GM19043 (cell line): ENCODE results near the gene VAMP7.
"Not testable (repeated sequence)": the region's sequence is repeated elsewhere in the genome, so short reads cannot be mapped to it uniquely, and the experiment has no call there.

Source experiments
- ATAC-seq: cut with Tn5 transposase; IDR thresholded peaks from one replicate; pipeline ENCODE4 v1.9.1; 2021; ENCODE audit warnings: low read depth; ENCODE audit not compliant: unreplicated experiment

The VAMP7 gene

DNA sequence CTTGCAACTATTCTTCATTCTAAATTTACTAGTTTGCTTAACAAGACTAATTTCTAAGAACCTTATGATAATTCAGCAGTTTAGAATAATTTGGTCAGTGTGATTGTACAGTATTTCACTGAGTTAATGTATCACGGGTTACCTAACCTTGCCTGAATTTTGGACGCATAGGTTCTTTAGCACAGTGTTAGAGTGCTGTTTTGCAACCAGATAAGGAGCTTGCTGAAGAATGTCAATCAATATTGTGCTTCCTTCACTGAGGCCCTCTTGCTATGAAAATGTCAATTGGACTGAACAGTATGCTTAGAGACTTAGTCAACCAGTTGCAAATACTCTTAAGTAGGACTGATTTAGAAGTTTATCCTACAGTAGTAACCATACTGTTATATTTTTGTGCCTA is 19.6 kb downstream of the VAMP7 start:
- ATAC-seq, result no peak

DNA sequence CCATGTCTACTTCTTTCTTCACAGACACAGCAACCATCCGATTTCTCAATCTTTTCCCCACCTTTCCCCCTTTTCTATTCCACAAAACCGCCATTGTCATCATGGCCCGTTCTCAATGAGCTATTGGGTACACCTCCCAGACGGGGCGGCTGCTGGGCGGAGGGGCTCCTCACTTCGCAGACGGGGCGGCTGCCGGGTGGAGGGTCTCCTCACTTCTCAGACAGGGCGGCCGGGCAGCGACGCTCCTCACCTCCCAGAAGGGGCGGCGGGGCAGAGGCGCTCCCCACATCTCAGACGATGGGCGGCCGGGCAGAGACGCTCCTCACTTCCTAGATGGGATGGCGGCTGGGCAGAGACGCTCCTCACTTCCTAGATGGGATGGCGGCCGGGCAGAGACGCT is 26.5 kb downstream of the VAMP7 start:
- not testable (repeated sequence) for ATAC-seq

DNA sequence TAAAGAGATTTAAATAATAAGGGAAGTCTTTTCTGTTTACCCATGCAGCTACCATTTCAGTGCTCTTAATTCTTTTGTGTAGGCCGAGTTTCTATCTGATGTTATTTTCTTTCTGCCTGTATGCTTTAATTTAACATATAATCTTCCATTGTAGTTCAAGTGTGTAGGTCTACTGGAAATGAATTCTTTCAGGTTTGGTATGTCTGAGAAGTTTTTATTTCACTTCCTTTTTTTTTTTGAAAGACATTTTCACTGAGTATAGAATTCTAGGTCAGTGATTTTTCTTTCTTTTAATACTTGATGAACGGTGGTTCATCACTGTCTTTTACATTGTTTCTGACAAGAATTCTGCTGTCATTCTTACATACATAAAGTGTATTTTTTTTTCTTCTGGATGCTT is 42.1 kb downstream of the VAMP7 start:
- no peak for ATAC-seq

DNA sequence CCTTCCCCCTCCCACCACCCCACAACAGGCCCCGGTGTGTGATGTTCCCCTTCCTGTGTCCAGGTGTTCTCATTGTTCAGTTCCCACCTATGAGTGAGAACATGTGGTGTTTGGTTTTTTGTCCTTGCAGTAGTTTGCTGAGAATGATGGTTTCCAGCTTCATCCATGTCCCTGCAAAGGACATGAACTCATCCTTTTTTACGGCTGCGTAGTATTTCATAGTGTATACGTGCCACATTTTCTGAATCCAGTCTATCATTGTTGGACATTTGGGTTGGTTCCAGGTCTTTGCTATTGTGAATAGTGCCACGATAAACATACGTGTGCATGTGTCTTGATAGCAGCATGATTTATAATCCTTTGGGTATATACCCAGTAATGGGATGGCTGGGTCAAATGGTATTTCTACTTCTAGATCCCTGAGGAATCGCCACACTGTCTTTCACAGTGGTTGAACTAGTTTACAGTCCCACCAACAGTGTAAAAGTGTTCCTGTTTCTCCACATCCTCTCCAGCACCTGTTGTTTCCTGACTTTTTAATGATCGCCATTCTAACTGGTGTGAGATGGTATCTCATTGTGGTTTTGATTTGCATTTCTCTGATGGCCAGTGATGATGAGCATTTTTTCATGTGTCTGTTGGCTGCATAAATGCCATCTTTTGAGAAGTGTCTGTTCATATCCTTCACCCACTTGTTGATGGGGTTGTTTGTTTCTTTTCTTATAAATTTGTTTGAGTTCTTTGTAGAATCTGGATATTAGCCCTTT is 49.9 kb downstream of the VAMP7 start:
- not testable (repeated sequence) for ATAC-seq

DNA sequence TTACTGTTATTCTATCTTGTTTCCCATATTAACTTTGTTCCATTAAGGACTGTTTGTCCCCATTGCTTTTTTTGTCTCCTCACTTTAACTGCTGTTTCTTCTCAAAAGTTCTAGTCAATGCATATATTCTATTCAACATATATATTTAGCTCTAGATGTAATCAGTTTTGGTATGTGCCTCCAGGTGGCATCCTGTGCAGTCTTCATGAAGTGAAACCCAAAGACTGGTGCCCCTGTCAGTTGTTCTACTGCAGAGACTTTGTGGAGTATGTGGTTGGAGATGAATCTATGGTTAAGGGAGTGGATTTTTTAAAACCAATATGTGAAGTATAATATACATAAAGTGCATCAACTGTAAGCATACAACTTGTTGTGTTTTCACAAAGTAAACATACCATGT is 57.0 kb downstream of the VAMP7 start:
- no peak for ATAC-seq

DNA sequence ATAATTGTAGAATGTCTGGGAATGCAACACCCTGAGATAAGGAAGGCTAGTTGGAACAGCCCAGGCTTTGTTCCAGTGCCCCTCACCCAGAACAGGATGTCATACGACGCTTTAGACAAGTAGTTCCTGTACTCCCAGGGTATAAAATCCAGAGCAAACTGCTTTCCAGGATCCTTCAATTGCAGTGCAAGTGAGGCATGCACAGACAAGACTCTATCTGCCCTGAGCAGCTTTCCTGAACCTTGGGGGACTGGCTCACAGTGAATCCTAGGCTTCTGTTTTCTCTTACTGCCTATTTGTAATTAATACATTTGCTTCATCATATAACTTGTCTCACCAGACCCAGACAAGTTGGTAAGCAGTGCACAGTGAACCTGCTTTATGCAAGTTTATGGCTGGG is 68.0 kb downstream of the VAMP7 start:
- ATAC-seq, result no peak

DNA sequence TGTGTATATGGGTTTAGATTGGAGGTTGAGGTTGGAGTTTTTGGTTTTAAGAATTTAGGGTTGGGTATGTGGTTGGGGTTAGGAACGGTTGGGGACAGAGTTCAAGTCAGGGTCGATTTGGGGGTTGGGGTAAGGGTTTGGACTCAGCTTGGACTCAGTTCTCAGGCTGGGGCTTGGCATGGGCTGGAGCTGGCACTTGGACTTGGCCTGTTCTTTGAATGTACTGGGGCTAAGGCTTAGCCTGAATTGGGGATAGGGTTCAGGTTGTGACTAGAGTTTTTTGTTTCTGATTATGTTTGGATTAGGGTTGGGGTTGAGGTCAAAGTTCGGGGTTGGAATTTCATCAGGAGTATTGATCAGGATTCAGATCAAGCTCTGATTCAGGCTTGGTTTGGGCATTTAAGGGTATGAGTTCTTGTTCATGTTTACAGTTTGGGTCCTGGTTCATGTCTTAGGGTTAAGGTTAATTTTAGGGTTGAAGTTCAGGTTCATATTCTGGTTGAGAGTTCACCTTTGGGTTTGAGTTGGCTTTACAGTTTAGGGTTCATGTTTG is 70.2 kb downstream of the VAMP7 start:
- ATAC-seq, result no peak

DNA sequence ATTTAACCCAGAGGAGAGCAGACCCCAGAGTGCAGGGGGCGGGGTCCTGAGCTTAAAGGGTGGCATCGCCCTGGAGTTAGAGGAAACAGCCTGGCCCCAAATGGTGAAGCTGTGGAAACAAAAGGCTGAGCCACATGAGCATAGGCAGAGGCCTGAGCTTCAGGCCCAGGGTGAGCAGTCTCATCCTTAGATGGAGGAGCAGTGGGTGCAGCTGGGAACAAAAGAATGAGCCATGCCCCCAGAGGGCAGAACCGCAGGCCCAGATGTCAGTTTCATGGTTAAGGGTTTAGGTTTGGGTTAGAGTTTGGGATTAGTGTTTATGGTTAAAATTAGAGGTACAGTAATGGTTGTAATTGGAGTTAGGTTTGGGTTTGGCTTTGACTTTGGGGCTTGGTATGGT is 71.9 kb downstream of the VAMP7 start:
- ATAC-seq, result no peak

DNA sequence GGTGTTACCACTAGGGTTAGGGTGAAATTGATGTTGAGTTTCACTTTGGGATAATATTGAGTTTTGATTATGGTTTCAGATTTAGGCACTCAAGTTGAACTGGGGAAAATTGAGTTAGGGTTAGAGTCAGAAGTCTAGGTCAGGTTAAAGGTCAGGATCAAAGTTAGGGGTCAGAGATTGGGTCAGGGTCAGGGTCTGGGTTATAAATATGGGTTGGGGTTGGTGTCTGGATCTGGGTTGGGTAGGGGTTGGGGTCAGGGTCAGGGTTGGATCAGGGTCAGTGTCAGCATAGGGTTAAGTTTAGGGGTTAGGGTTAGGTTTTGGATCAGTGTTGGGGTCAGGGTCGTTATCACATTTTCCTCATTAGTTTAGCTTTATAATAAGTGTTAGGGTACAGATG is 73.6 kb downstream of the VAMP7 start:
- no peak for ATAC-seq

DNA sequence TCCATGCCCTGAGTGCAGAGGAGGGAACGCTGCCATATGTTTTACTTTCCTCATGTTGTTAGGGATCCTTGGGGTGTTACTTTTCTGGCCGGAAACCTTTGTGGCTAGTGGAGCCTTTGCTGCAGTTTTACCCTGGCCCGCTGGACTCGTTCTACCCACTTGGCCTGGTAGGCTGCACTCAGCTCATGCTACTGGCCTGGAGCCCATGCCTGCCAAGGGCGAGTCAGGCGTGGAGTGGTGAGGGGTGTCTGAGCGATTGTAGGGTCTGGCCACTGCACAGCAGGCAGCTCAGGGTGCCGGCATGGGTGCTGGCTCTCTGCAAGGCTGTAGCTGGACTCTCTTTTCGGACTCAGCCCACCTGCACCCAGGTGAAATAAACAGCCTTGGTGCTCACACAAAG is 75.0 kb downstream of the VAMP7 start:
- no peak for ATAC-seq

DNA sequence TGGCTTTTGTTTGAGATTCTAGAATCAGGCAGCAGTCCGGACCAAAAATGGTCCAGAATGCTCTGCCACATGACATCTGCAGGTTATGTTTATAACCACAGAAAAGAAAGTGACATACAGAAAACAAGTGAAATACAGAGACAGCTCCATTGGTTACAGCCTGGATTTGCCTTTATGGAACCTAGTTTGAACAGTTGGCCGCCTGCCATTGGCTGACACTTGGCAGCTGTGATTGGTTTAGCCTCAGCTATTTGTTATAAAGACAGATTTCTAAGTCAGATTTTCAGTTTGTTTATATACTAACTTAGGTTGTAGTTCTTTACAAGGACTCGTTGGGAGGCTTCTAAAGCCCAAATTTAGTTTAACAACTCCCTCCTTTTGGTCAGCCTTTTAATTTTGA is 75.5 kb downstream of the VAMP7 start:
- no peak for ATAC-seq

DNA sequence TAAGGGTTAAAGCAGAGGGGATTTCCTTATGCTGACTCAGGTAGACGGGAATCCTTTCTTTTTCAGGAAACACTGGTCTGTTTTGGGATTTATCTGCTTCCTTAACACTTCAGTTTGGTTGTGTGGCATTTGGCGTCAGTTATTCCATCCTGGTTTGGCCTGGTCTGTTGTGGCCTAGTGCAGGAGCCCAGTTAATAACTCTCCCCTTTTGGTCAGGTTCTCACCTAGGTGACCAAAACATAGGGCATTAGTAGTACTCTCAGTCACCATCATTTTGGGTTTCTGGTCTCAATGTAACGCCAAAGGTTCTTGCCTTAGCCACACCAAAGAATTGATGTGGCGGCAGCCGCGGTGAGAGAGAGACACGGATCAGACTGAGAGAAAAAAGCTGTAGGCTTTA is 76.7 kb downstream of the VAMP7 start:
- no peak for ATAC-seq

DNA sequence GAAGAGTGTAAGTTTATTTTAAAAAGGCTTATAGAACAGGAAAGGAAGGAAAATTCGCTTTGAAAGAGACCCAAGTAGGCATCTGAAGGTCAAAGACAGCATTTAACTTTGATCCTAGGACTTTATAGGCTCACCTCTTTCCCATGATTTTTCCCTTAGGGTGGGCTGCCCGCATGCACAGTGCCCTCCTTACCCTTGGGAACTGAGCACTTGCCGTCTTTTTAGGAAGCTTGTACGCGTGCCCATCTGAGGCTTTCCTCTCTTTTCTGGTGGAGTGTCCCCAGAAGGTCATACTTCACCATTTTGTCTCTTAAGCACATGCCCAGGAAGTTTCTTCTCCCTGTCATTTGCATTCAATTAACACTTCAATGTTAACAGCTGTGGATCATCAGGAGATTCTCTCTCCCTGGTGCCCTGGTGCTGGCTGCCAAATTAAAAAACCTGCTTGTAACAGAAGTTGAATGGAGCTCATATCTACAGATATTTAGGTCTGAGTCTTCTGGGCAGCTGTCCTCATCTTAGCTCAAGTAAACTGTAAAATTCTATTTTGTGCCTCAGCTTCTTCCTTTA is 78.0 kb downstream of the VAMP7 start:
- no peak for ATAC-seq

DNA sequence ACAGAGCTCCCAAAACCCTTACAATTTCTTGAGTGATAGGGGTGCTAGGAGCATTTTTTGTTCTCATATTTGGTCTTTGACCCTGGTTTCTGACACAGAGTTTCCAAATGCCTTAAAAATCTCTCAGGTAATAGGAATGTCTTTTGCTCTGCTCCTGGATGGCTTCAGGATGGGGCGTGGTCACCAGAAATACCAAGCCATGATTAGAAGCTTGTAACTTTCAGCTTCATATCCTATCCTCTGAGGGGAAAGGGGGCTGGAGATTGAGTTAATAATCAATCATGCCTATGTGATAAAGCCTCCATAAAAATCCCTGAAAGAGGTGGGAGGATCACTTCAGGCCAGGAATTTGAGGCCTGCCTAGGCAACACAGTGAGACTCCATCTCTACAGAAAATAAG is 81.8 kb downstream of the VAMP7 start:
- no peak for ATAC-seq

DNA sequence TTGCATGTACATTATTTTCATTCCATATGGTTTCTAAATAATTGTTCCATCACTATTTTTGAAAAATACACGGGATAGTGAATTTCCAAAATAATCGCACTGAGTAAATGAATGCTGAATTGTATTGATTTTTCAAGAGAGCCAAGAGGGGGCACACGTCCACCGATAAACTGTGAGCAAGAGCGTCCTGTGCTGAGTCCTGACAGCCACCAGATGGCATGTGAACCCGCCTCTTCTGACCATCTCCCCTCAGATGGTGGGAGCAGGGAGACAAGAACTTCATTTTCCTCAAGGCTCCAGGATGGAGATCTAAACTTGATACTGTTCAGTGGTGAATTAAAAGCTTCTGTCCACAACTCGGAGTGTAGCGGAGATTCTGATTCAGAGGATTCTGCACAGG is 85.7 kb downstream of the VAMP7 start:
- no peak for ATAC-seq

DNA sequence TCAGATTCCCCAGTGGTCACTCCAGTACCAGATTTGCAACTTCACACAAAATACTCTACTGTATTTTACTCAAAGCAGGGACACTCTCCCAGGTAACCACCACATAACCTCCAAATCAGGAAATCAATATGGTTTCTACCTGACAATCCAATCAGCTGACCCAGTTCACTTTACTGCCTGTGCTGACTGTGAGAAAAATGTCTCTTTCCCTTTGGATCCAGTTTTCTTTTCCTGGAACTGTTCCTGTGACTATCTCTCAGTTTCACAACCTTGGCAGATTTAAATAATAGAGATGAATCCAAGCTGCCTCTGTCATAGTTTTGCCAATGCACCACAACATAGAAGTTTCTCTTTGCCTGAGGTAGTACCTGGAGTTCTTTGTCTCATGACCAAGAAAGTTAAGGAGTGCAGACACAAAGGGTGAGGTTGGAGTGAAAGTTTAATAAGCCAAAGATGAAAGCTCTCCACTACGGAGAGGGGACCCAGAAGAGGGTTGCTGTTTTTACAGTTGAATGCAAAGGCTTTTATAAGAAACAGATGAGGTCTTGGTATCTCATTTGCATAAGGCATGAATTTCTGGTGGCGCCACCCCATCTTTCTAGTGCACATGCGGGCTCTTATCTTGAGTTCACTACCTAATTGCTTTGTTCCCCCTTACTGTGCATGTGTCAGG is 86.6 kb downstream of the VAMP7 start:
- no peak for ATAC-seq

DNA sequence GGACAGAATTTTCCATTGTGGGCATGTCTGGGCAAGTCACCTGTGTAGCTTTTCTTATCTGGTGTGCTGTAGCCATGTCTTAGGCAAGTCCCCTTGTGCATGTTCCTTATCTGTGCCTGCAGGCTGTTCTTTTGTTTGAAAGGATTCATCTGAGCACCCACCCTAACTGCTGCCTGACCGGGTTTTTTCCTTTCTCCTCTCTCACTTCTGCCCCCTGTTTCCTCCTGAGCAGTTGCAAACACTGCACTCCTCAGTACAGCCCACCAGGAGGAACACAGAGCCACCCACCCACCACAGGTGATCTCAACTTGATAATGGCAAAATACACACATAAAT is 87.1 kb downstream of the VAMP7 start:
- ATAC-seq, result no peak

DNA sequence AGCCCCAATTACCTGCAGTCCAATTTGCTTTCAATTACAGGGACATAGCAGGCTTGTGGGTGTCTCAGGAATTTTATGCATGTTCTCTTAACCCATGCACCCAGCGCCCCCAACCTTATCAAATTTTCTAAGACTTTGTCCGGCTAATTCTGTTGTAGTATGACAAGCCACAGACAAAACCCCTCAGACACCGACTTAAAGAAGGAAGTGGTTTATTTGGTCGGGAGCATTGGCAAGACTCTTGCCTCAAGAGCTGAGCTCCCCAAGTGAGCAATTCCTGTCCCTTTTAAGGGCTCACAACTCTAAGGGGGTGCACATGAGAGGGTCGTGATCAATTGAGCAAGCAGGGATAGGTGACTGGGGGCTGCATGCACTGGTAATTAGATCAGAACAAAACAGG is 87.6 kb downstream of the VAMP7 start:
- ATAC-seq, result no peak

DNA sequence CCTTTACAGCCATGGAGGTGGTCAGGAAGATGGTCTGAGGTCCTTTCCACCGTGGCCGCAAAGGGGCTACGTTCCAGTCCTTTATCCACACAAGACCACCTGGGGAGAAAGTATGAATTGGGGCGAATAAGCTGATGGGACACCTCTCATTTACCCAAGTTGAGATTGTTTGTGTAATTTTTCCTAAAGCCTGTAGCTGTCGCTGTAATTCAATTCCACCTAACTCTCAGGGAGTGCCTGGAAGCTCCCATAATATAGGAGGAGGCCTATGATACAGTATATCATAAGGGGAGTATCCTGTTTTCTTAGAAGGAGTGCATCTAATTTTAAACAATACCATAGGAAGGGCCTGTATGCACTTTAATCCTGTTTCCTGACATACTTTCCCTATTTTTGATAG is 90.5 kb downstream of the VAMP7 start:
- ATAC-seq, result not testable (repeated sequence)

DNA sequence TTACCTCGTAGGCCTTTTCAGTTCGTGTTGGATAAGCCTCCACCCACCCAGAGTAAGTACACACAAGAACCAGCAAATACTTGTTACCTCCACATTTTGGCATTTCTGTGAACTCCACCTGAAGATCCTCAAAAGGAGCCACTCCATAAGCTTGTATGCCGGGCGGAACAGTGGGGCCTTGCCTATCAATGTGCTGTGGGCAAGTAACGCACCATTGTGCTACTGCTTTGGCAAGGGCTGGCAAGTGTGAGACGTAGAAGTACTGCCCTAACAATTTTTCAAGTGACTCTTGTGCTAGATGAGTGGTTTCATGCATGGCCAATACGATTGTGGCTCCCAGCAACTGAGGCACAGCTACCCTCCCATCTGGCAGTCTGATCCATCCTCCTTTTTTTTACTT is 91.1 kb downstream of the VAMP7 start:
- not testable (repeated sequence) for ATAC-seq

DNA sequence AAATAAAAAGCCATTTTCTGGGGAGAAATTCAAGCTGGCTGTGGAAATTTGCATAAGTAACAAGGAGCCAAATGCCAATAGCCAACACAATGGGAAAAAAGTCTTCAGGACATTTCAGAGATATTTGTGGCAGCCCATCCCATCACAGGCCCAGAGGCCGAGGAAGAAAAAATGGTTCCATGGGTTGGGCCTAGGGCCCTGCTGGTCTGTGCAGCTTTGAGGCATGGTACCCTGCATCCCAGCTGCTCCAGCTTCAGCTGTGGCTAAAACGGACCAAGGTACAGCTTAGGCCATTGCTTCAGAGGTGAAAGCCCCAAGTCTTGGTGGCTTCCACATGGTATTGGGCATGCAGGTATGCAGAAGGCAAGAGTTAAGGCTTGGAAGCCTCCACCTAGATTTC is 102.2 kb downstream of the VAMP7 start:
- ATAC-seq, result no peak

DNA sequence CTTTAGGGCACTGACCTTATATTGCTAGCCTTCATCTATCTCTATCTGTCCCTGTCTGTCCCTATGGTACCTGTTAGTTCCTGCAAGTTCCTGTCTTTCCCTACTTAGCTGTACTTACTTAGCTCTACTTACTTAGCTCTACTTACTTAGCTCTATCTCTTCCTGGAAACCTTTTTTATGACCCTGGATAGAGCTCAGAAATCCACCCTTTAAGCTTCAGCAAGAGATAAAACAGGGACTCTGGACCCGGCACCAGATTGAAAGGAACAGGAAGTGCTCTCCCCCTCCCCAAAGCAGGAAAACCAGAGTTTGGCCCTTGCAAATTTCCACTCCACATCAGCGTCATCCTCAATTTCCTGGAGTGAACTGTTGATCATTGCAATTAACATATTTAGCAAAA is 104.1 kb downstream of the VAMP7 start:
- no peak for ATAC-seq
